Upper lobe of left lung (tissue), 6 donors: Measurements from ENCODE around the gene ABHD11. TPM values are rescaled to one million over a fixed set of nuclear protein-coding genes. Genes with fewer than 3 reads are reported as not detected.
"Not testable (repeated sequence)": the region's sequence is repeated elsewhere in the genome, so short reads cannot be mapped to it uniquely, and the experiment has no call there.

Experiments
- ATAC-seq, 2 donors: fragments of 200-7000 bp; cut with Tn5 transposase; one replicate each; pipeline ENCODE4 v1.9.1; 2022; ENCODE audit warnings: mild to moderate bottlenecking in 2 of 2, moderate library complexity in 2 of 2; ENCODE audit not compliant: low FRiP score in 2 of 2
- DNase-seq, 2 donors: peaks; one replicate each; pipeline ENCODE4 v3.0.0-alpha.2; 2019 to 2020
- H3K27ac ChIP-seq, 4 donors: fragments of 200-600 bp; sonication (generic); one replicate each; pipeline ENCODE4 v1.5.1; 2016 to 2019
- H3K27me3 ChIP-seq, 4 donors: fragments of 200-600 bp; sonication (generic); one replicate each; pipeline ENCODE4 v1.5.1; 2017 to 2019
- H3K36me3 ChIP-seq, 4 donors: fragments of 200-600 bp; sonication (generic); one replicate each; pipeline ENCODE4 v1.5.1; 2016 to 2019
- H3K4me1 ChIP-seq, 4 donors: fragments of 200-600 bp; sonication (generic); one replicate each; pipeline ENCODE4 v1.5.1; 2018 to 2019
- H3K4me3 ChIP-seq, 4 donors: fragments of 200-600 bp; sonication (generic); one replicate each; pipeline ENCODE4 v1.5.1; 2017 to 2019; ENCODE audit warnings: mild to moderate bottlenecking in 2 of 4, moderate library complexity in 1 of 4
- H3K9me3 ChIP-seq, 4 donors: fragments of 200-600 bp; sonication (generic); one replicate each; pipeline ENCODE4 v1.5.1; 2018 to 2019
- CTCF ChIP-seq, 6 experiments: fragments of 450-650 bp in 4 of 6; fragments of 200-600 bp in 2 of 6; sonication (generic) in 2 of 6; IDR thresholded peaks; one replicate each; pipeline ENCODE4 v1.5.1; 2016 to 2019; ENCODE audit warnings: antibody characterized with exemption in 6 of 6
- EP300 ChIP-seq, 4 donors: sonication (generic); formaldehyde crosslinking; IDR thresholded peaks; one replicate each; pipeline ENCODE4 v1.5.1; 2017; ENCODE audit warnings: antibody characterized with exemption in 4 of 4, control low read depth in 2 of 4
- POLR2A ChIP-seq, 4 donors: fragments of 450-650 bp; IDR thresholded peaks; one replicate each; pipeline ENCODE4 v1.5.1; 2016 to 2017; ENCODE audit warnings: antibody characterized with exemption in 4 of 4, mild to moderate bottlenecking in 2 of 4
- POLR2AphosphoS5 ChIP-seq, 2 donors: sonication (generic); formaldehyde crosslinking; IDR thresholded peaks; one replicate each; pipeline ENCODE4 v1.5.1; 2017; ENCODE audit warnings: antibody characterized with exemption in 2 of 2
- WGBS, 2 donors: methylation state at CpG; one replicate each; pipeline ENCODE4 v1.1.5; 2017 to 2018; 5-methylcytosine and 5-hydroxymethylcytosine counted together
- total RNA-seq, 6 donors: library from RNA; depleted of rRNA in 4 of 6; stranded (reverse); fragments of >200 nt in 4 of 6; gene quantifications; one replicate each; pipeline versions ENCODE4 v1.1.0 to v1.2.1, GENCODE V29; 2016 to 2021
- donor health status: DM: no; HTN: no; CAD: no; lungs with moderate emphysema.
- donor health status: DM: no; HTN: yes; CAD: no; lungs with severe emphysema.

ABHD11 gene
- total RNA-seq, 6 donors from 2014 or later = 13.6 to 35.3 (median 28.2) TPM

DNA sequence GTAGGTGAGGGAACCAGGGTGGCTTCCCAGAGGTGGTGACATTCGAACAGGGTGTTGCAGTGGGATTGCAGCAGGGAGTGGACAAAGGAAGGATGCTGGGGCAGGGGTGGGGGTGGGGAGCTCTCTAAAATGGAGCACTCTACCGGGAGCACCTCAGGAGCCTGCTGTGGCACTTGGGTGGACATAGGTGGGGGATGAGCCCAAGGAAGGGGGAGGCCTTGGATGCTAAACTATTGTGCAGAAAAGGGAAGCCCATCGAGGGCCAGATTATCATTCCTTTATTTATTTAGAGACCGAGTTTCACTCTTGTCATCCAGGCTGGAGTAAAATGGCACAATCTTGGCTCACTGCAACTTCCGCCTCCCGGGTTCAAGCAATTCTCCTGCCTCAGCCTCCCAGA, 15.8 kb downstream of the ABHD11 start:
- ATAC-seq = no peak
- H3K27ac ChIP-seq = no peak overlapping the region
- H3K4me1 ChIP-seq = peaks cover 16 to 23% (median 19%) of the 10 kb centered on the region in 4 donors
- DNase-seq = no peak
- no peak overlapping the region for H3K4me3 ChIP-seq
- no peaks in the 10 kb centered on the region for H3K36me3 ChIP-seq
- WGBS, 2 donors = 66 to 84% methylated on average over 6 of the region's 6 CpGs
- no peaks in the 10 kb centered on the region for H3K27me3 ChIP-seq
- no peak for TF ChIP-seq EP300 (IDR thresholded peaks at IDR 0.05)
- TF ChIP-seq POLR2A (IDR thresholded peaks at IDR 0.05) = no peak
- TF ChIP-seq POLR2AphosphoS5 (IDR thresholded peaks at IDR 0.05) = no peak
- TF ChIP-seq CTCF (IDR thresholded peaks at IDR 0.05) = no peak
- H3K9me3 ChIP-seq = no peaks in the 10 kb centered on the region

GRCh38 chr7:73722182-73722581, 16.4 kb downstream of the ABHD11 start:
- H3K27ac ChIP-seq, ATAC-seq, H3K9me3 ChIP-seq, H3K27me3 ChIP-seq, H3K4me3 ChIP-seq, H3K36me3 ChIP-seq, DNase-seq: not testable (repeated sequence)
- WGBS, 2 donors = 73 to 78% methylated on average over 4 of the region's 4 CpGs
- H3K4me1 ChIP-seq = peaks cover 22 to 29% (median 24%) of the 10 kb centered on the region in 4 donors

- no peak overlapping the region for H3K4me3 ChIP-seq
- H3K4me1 ChIP-seq = peaks cover 22 to 36% (median 27%) of the 10 kb centered on the region in 4 donors
- TF ChIP-seq EP300 (IDR thresholded peaks at IDR 0.05) = no peak
- TF ChIP-seq POLR2AphosphoS5 (IDR thresholded peaks at IDR 0.05) = no peak
- TF ChIP-seq CTCF (IDR thresholded peaks at IDR 0.05) = no peak
- no peak for TF ChIP-seq POLR2A (IDR thresholded peaks at IDR 0.05)
- ATAC-seq (no peak), DNase-seq (peak in 1 of 2 donors; percentile 49)
- H3K36me3 ChIP-seq = no peaks in the 10 kb centered on the region
- no peaks in the 10 kb centered on the region for H3K27me3 ChIP-seq
- no peaks in the 10 kb centered on the region for H3K9me3 ChIP-seq
- 85% methylated on average over 2 of the region's 3 CpGs; no CpG with 5 or more reads in 1 of the 2 donors for WGBS, 2 donors
- no peak overlapping the region for H3K27ac ChIP-seq
Measured at GRCh38 chr7:73721377-73721817, 17.2 kb downstream of the ABHD11 start.

DNA sequence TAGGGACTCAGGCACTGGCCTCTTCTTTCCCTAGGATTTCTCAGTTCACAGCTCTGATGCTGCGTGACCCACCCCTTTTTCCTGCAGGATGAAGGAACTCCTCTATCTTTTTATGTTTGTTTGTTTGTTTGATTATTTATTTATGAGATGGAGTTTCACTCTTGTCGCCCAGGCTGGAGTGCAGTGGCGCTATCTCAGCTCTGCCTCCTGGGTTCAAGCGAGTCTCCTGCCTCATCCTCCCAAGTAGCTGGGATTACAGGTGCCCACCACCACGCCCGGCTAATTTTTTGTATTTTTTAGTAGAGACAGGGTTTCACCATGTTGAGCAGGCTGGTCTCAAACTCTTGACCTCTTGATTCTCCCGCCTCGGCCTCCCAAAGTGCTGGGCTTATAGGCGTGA, 18.2 kb downstream of the ABHD11 start:
- peaks cover 22 to 36% (median 29%) of the 10 kb centered on the region in 4 donors for H3K4me1 ChIP-seq
- H3K9me3 ChIP-seq, DNase-seq, H3K4me3 ChIP-seq, H3K27me3 ChIP-seq, ATAC-seq, H3K27ac ChIP-seq, H3K36me3 ChIP-seq: not testable (repeated sequence)
- 91 to 97% methylated on average over 9 of the region's 9 CpGs for WGBS, 2 donors

DNA sequence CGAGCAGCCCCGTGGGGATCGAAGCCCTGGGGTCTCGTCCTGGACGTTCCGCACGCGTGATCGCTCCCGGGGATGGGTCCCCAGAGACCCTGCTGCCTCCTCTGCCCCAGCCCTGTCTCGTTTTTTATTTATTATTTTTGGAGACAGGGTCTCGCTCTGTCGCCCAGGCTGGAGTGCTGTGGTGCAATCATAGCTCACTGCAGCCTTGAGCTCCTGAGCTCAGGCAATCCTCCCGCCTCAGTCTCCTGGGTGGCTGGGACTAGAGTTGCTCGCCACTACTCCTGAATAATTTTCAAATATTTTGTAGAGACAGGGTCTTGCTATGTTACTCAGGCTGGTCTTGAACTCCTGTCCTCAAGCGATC, 18.8 kb downstream of the ABHD11 start:
- ATAC-seq (no peak), DNase-seq (no peak)
- Histone ChIP-seq H3K27ac (no peak overlapping the region), H3K36me3 (no peaks in the 10 kb centered on the region), H3K27me3 (no peaks in the 10 kb centered on the region), H3K4me3 (peak overlapping the region; percentile 46 to 97 (median 88)), H3K9me3 (no peaks in the 10 kb centered on the region), H3K4me1 (peaks cover 22 to 36% (median 29%) of the 10 kb centered on the region in 4 donors)
- no peak for TF ChIP-seq POLR2A (IDR thresholded peaks at IDR 0.05)
- TF ChIP-seq EP300 (IDR thresholded peaks at IDR 0.05) = no peak
- TF ChIP-seq POLR2AphosphoS5 (IDR thresholded peaks at IDR 0.05) = no peak
- no peak for TF ChIP-seq CTCF (IDR thresholded peaks at IDR 0.05)
- WGBS, 2 donors = 14 to 23% methylated on average over 5 to 7 of the region's 16 CpGs
